ENCODE data around the gene IL22RA1.

The IL22RA1 gene

DNA sequence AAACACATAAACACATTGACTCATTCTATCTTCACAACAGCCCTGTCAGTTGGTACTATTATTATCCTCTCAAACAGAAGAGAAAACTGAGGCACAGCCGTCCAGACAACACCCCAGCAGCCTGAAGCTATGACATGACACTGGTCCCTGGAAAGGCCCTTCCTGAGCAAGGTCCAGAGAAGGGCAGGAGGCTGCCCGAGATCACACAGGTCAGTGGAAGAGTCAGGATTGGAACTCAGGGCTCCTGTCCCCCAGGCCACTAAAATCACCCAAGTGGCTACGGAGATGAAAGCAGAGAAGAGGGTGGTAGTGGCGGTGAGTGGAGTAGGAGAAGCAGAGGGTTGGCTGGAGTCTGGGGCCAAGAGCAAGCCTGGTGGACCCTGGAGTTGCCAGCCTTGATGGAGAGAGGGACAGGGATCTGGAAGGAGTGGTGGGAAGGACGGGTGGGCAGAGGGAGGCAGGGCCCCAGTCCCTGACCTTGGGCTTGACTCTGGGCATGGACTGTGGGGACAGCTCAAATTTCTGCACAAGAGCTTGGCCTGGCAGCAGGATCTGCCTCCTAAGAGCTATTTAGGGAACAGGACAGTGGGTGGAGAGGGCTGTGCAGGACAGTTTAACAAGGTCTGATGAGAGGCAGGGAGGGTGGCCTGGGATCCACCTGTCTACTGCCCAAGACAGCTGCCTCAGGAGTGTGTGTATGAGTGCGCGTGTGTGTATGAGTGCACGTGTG is 46.8 kb downstream of the IL22RA1 start:
- no peak for DNase-seq

DNA sequence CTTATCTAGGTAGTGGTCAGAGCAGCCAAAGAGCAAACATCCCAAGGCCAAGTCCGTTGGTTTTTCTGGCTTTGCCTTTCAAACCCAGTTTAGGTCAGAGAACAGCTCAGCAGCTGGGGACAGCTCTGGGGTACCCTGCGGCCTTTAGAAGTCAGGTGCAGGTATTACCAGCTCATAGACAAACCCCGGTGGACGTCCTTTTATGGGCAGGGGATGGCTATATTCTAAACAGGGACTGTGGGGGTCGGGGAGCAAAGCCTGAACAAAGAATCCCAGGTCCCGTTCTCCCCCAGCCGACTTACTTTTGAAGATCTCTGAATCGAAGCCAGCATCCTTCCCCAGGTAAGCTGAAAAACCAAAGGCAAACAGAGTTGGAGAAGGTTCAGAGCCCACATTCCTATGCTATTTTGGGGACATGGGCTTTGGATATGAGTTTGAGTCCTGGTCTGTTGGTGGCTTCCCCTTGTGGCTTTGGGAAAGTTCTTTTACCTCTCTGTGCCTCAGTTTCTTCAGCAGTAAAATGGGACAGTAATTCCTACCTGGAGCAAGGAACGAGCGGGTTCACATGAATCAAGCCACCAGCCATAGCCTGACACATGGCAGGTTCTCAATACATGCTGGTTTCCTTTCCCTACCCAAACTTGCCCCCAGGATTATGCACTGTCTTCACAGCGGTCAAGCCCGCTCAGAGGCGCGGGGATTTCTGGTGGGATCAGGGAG is 47.6 kb downstream of the IL22RA1 start:
- DNase-seq: no peak

DNA sequence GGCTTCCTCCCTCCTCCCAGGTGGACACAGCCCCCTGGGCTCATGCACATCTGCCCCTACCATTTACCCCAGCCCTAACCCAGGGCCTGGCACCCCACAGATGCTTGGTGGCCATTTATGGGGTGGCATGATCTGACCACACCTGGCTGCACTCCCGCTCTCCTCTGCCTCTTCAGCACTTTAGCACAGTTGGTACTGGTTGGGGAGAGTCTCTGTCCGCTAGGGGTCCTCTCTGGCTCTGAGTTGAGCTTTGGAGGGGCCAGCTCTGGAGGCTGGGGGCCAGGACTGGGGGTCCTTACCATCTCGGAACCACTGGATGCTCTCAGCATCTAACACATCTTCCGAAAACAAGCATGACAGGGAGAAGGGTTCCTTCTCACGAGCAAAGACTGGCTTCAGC is 48.4 kb downstream of the IL22RA1 start:
- DNase-seq: no peak

DNA sequence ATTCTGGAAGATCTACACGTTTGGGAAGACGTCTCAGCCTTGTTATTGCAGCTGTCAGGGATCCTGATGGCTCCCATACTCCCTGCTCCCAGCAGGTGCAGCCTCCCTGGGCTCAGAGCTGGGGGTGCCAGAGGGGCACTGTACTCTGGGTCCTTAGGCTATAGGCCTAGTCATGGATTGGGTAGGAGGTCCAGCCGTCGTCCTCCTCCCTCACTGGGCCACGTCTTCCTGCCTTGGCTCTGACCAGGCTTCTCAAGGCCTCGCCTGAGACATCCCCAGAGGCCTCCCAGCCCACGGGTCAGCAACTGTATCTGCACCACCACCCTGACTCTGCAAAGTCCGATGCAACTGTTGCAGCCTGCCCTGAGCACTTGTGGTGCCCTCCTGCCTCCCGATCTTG is 49.2 kb downstream of the IL22RA1 start:
- DNase-seq: no peak

DNA sequence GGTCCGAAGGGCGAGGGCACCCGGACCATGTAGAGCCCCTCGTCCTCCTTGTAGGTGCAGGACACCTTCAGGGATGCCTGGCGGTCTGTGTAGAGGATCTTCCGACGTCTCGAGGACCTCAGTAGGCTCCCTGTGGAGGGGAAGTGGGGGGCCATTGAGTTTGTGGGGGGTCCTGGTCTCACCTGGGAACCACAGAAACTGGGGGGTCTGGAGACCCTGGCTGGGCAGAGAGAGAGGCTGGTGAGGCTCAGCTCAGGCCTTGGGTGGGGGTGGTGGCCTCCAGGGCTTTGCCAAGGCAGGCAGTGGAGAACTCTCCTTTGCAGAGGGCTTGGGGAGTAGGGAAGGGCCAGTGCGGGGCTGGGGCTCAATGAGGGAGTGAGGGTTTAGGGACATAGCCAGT is 50.0 kb downstream of the IL22RA1 start:
- DNase-seq: no peak

DNA sequence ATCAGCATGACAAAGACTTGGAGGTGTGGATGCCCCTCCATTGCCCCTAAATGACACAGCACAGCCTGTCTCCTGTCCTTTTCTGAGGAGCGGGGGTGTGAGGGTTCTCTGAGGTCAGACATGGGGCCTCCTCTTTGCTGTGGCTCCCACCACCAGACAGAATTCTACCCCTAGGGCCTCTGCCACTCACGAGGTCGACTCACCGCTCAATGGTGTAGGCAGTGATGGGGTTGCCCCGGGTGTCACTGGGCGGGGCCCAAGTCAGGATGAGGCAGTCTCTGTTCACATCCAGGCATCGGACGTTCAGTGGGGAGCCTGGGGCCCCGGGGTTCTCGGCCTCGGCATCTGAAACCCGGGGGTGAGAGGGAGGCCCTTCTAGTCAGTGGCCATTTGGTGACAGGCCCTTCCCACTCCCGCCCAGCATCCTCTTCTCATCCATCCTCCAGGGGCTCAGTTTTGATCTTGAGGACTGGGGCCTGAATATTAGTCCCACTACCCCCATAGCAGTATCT is 50.9 kb downstream of the IL22RA1 start:
- DNase-seq: no peak

DNA sequence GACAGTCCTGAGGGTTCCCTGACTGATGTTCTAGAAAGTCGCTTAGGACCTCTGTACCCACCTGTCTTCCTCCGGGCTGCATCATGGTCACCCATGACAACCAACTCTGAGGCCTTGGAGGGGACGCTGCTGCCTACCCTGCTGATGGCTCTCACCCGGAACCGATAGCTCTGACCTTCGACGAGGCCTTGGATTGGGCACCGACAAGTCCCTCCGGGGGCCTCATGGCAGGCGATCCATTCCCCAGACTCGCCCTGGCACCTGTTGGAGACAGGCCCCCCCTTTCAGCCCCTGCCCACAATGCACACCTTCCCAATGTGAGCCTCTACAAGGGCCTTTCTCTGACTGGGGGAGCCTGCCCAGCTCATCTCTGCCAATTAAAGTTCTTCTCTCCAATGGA is 52.2 kb downstream of the IL22RA1 start:
- no peak for DNase-seq

DNA sequence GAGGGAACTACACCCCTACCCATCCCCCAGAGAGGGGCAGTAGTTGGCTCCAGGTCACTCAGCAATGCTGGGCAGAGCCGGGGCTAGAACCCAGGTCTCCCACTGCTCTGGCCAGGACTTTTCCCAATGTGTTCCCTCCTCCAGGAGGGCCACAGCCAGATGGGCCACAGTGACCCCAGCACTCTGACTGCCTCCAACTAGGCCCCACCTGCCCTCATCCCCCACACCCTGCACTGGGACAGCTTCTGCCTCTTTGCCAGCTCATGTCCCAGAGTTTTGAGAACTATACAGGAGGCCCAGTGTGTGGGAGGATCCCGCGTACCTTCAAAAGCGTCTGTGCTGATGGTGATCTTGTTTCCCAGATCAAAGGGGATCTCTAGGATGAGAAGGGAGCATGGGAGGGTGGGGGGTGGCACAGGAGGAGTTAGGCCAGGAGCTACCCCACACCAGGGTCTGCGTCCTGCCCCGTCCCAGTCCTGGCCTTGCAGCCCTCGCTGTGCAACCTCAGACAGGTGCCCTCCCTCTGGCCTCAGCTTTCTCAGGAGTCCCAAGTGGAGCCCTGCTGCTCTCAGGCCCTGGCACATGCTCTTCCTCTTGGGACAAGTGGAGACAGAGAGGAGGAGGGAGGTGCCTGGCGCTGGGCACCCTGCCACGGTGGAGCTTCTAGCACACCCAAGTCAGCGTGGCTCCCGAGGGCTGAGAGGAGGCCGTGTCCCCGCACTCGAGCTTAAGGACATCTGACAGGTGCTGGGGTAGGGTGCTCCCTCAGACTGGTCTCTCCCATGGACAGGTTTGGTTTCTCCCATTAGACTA is 53.0 kb downstream of the IL22RA1 start:
- no peak for DNase-seq

DNA sequence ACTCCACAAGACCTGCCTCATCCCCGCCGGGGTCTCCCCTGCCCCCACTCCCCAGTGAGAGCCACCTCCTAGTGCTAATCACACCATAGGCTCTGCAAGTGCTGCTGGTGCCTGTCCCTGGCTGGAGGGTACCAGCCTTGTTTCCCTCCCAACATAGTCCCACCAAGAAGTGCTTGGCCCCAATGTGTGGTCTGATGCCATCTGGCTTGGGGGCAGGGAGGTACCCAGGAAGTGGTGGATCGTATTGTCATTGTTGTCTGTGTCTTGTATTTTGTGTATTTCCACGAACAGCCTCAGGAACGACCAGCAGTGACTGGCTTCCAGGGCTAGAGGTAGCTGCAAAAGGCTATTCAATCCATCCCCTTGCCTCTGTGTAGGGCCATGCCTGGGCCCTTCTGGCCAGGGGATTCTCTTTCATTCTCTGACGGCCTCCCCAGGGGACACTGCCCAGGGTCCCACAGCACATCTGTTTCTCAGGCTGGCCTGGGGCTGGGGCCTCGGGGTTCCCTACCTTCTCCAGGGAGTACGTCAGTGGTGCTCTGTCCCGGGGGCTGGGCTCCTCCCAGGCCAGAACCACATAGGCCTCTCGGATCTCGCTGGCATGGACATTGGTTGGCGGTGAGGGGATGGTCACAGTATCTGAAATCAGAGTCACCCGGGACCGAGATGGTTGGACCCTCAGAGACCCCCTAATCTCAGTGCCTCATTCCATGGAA is 53.8 kb downstream of the IL22RA1 start:
- no peak for DNase-seq

DNA sequence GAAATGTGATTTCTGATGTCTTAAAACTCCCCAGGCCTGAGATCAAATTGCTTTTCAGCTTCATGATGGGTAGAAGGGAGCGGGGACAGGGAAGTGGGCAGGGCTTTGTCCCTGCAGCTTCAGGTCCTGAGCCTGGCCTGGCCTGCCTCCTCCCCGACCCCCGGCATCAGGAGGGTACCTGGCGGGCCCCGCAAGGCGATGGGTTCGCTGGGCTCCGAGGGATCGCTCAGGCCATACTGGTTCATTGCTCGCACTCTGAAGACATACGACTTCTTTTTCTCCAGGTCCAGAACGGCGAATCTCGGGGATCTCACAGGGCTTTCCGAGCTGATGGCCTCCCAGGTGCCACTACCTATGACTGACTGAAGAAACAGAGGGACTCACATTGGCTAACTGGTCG is 56.5 kb downstream of the IL22RA1 start:
- no peak for DNase-seq

DNA sequence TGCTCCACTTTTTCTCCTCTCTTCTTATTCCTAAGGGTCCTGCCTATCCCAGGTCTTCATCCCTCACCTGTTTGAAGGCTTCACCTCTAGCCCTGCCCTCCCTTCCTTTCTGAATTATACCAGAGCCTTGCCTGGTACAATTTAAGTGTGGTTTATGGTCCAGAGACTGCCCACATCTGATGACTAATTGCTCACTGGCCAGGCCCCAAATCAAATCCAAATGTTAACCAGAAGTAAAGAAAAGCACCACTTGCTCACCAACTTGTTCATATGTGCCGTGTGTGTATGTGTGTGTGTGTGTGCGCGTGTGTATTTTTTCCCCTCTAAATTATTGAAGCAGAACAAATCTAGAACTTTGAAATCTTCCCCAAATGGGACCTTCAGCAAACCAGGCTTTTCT is 57.4 kb downstream of the IL22RA1 start:
- no peak for DNase-seq

DNA sequence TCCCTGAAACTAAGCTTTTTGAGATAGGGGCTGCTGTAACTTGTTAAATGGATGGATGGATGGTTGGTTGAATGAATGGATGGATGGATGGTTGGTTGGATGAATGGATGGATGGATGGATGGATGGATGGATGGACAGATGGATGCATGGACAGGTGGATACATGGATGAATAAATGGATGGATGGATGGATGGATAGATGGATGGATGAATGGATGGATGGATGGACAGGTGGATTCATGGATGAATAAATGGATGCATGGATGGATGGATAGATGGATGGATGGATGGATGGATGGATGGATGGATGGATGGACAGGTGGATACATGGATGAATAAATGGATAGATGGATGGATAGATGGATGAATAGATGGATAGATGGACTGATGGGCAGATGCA is 57.9 kb downstream of the IL22RA1 start:
- DNase-seq: no peak

DNA sequence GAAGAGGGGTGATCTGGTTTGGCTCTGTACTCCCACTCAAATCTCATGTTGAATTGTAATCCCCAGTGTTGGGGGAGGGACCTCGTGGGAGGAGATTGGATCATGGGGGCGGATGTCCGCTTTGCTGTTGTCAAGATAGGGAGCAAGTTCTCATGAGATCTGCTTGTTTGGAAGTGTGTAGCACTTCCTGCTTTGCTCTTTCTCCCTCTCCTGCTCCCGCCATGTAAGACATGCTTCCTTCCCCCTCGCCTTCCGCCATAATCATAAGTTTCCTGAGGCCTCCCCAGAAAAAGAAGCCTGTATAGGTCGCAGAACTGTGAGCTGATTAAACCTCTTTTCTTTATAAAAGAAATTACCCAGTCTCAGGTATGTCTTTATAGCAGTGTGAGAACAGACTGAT is 58.9 kb downstream of the IL22RA1 start:
- DNase-seq: no peak

DNA sequence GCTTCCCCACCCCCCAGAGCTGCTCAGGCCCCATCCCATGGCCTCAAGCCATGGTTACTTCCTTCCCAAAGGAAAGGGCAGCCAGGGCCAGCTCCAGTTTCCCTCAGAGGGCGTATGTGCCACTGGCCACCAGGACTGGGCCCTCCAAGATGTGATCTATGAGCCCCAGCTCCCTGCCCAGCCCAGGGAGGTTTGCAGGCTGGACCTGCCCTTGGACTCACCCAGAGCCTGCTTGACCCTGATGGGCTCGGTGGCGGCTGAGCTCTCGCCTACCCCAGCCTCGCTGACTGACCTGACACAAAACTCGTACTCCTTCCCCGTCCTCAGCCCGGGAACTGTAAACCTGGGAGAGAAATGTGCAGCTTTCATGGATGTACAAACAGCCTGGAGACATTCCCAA is 60.6 kb downstream of the IL22RA1 start:
- no peak for DNase-seq

DNA sequence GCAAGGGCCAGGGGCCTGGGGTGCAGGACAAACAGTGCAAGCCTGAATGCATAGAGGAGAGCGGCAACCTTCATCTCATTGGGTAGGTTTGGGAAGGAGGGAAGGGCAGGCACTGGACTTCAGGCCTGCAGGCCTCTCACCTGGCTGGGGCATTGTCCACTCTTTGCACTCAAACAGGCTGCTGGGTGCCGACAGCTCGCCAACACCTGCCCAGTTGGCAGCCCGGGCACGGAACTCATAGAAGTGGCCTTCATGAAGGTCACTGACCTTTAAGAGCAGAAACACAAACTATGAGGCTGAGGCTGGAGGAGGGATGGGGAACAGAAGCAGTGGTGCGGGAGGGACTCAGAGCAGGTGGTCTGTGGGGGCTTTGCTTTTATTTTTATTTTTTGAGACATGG is 61.8 kb downstream of the IL22RA1 start:
- no peak for DNase-seq

DNA sequence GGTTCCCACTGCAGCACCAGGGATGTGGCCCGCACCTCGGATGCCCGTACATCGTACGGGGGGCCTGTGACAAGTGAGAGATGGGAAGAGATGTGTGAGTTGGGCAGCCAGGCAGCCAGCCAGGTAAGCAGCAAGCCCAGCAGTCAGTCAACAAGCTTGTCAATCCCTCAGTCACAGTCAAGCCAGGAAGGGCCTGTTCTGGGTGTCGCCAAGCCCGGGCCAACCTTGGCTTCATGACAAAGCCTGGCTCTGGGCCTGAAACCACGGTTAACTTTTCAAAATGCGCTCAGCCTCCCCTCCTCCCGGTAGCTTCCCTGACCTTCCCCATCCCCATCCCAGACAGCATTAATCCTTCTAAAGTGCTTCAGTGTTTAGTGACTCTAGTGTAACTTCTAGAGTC is 62.8 kb downstream of the IL22RA1 start:
- DNase-seq: no peak

DNA sequence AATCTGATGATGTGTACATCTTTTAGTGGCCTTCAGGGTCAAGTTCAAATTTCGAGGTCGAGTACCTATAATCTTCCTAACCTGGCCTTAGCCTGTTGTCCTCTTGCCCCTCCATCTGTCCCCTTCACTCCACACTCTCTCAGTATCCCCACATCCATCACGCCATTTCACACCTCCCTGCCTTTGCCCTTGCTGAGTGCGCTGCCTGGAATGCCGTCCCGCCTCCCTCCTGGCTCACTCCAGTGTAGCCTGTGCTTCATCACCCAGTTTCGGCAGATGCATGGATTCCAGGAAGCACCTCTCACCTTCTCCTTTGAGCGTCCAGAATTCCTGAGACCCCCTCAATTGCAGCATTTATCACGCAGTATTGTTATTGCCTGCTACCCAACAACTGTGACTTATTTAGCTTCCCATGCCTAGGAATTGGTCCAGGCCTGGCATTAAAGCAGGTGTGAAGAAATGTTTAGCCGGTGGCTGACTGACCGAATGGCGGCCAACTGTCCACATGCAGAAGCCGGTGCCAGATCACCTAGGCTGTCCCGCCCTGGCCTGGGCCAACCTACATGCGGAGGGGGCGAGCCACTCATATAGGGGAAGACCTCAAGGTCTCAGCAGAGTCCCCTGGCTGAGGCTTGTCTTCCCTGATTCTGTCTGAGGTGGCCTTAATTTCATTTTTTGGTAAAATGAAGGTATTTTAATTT is 65.5 kb downstream of the IL22RA1 start:
- no peak for DNase-seq

DNA sequence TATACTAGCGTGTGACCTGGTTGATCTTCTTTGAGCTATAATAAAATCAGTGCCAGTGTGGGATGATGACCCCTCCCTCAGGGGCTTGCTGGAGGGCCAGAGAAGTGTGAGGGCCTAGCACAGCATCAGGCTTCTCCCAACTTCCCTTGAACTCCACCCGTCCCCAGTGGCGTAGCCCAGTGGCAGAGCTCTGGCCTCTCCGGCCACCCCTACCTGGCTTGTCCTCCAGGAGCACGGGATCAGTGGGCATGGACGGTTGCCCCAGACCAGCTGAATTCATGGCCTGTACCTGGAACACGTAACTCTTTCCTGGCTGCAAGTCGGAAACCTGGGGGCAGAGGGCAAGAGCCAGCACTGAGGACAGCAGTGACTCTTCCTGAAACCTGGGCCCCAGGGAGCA is 67.0 kb downstream of the IL22RA1 start:
- DNase-seq: no peak

DNA sequence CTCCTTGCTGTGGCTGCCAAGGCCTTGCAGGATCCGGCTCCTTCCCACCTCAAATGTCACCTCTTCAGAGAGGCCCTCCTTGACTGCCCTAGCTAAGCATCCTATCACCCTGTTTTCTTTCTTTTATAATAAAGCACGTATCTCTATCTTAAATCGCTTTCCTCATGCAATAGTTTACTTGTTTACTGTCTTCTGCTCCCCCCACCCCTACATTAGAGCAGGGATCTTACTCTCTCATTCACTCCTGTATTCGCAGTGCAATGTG is 67.4 kb downstream of the IL22RA1 start:
- DNase-seq: no peak

DNA sequence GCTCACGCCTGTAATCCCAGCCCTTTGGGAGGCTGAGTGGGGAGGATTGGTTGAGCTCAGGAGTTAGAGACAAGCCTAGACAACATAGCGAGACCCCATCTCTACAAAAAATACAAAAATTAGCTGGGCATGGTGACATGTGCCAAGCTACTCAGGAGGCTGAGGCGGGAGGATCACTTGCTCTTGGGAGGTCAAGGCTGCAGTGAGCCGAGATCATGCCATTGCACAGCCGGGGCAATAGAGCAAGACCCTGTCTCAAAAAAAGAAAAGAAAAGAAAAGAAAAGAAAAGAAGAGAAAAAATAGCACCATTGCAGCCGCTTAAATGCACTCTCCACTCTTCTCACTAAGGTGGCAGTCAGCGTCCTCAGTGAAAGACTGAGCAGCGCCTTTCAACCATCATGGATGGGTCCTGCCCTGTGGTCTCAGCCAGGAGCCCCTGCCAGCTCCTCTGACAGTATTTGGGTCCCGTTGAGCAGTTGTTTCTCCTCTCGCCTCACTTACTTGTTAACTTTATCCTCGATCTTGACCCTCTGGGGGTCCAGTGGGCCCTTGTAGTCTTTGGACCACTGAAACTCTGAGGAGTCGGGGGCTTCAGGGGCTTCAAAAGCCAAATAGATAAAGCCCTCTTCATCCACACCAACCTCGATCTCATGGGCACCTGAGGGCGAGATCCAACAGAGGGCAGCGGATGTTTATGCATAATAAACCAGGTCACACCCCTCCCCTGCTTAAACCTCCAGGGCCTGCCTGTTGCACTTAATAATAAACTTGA is 67.9 kb downstream of the IL22RA1 start:
- DNase-seq: no peak

DNA sequence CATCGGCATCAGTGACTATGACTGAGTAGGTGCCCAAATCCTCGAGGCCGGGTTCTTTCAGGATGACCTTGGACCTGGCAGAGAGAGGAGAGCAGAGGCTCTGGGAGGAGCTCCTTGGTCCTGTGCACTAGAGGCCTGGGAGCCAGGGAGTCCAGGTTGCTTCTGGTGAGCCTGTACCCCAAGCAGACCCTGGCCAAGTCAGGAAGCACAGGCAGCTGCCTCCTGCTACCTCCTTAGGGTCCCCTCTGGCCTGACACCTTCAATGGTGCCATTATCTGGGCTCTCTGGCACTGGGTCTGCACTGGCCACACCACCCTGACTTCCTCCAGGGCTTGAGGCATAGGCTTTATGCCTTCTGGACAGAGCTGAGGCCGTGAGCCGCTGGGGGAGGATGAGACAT is 68.7 kb downstream of the IL22RA1 start:
- no peak for DNase-seq

DNA sequence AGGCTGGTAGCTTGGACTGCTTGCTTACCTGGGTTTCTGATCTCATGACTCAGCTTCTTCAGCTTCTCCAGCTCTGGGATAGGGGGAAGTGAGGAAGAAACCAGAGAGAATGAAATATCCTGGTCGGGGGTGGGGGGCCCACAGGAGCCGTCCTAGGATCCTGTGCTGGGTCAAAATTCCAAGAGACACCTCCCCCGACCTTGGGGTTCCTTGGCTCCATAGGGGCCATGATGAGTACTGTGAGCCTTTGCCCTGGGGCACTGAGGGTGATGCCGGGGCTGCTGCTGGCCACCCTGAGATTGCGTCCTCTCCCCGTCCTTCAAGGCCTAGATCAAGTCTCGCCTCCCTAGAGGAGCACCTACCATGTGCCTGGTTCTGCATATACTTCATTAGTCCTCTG is 71.0 kb downstream of the IL22RA1 start:
- no peak for DNase-seq

Measured in NCI-H1105 (cell line).